A172 (cell line): ENCODE data around the gene SPANXB1. TPM values are rescaled to one million over a fixed set of nuclear protein-coding genes. Genes with fewer than 3 reads are reported as not detected.
"Not testable (repeated sequence)": the region's sequence is repeated elsewhere in the genome, so short reads cannot be mapped to it uniquely, and the experiment has no call there.

Source experiments
- DNase-seq: peaks from one replicate; pipeline ENCODE4 v3.0.0-alpha.2; 2015; ENCODE audit warnings: low spot score
- total RNA-seq: library from RNA; depleted of rRNA; stranded (reverse); fragments of >200 nt; shearing (Covaris generic); gene quantifications from 2 replicates; pipeline ENCODE4 v1.2.3, GENCODE V29; 2014; rRNA removed

SPANXB1 gene, protein sequence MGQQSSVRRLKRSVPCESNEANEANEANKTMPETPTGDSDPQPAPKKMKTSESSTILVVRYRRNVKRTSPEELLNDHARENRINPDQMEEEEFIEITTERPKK
- 5.3 and 5.5 TPM in 2 replicates for total RNA-seq

DNA sequence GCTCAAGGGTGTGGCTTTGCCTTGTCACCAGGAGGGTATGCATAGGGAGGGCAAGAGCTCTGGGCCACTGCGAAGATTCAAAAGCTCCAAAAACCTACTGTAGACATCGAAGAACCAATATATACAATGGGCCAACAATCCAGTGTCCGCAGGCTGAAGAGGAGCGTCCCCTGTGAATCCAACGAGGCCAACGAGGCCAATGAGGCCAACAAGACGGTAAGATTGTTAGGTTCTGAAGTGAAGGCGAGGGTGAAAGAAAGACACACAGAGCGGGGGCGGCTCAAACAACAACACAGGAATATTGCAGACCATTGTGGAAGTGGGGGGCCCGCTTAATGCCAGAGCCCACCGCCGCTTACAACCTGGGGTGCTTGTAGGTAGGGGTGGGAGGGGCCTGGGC, at the start of gene SPANXB1:
SPANXB1 (plus strand) TSS at position 27 of the 400 bp plus-strand sequence; CDS start at position 127, 100 bp downstream.
- DNase-seq: peak; percentile 9

DNA sequence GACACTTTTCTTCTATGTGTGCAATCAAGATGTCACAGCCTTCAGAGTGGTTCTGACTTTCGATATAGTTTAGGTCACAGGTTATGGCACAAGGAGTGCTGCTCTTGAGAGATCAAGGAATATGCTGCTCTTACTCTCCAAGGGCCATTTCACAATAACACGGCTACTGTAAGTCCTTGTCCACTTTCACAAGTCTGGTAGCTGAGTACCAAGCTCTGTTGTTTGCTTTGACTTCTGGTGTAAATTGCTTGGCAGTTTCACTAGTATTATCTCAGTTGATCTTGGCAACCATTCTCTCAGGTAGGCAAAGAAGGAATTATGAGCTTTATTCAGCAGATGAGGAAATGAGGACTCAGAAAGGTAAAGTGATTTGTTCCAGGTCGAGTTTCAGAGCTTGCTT, 35.4 kb upstream of the SPANXB1 start:
- no peak for DNase-seq

DNA sequence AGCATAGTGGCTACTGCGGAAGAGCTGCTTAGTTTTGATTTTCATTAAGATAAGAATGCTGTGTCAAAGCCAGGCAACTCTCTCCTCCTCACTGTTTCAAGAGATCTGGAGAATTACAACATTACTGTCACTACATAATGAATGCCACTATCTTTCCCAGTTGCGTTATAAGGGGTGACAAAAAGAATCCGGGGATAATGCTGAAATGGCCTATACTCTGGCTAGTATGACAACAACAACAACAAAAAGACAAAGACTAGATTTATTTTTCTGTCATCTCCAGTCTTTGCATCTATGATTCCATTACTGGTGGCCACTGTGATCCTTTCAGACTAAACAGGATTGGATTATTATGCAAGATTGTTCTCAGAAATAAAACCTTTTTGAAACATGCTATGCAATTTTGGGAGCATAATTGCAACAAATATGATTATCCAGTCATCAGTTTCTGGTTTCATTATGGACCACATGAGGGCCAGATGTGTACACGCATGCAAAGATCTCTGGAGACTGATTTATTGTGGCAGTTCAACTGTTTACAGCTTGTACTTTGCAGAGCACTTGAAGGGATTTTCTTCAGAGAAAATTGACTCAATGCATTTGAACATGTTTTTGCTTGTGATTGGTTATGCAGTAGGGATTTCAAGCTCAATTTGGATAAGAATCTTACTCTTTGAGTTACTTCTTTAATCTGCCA, 31.1 kb upstream of the SPANXB1 start:
- no peak for DNase-seq

DNA sequence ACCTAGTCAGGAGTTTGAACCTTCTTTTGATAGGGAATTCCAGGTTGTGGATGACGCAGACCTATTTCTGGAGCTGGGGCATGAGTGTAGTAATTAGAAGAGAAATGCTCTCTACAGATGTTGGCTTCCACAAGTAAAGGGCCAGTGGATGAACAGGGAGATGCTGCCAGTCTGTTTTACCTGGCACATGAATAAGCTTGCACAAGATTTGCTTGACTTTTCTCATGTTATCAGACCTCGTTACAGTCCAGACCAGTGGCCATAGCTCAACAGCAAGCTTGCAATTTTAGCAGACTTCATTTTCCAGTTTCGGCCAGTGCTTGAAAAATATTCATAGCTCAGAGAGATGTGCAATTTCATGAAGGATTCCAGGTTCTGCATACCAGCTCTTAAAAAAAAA, 26.9 kb upstream of the SPANXB1 start:
- no peak for DNase-seq

DNA sequence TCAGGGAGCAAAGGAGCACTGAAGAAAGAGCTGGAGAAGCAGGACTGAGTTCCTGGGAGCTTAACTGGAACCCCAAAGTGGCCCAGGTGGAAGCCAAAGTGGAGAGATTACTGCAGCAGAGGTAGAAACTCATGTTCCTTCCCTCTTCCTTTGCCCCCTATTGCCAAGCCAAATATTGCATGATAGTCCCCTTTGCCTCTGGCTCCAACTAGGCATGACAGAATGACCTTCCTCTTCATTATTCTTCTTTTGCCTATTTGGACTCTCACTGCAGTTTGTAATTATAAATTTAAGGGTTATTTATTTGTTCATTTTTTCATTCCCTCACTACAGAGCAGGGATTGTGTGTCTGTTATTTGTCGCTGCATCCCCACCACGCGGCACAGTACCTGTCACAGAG, 22.1 kb upstream of the SPANXB1 start:
- no peak for DNase-seq

DNA sequence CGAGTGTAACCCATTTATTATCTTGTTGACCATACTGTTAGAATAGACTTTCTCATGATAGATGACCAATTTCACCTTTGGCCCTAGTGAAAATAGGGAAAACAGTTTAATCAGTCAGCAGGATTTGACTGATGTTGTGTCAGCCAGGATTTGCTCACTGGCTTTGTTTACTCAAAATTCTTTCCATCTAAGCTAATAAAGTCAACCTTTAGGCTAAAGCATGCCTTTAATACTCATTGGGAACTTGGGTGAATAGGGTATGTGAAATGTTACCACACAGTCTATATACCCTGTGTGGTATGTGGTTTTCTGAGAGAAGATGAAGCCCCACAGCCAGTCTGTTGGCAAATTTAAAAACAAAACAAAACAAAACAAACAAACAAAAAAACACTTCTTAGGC, 18.7 kb upstream of the SPANXB1 start:
- DNase-seq: no peak

DNA sequence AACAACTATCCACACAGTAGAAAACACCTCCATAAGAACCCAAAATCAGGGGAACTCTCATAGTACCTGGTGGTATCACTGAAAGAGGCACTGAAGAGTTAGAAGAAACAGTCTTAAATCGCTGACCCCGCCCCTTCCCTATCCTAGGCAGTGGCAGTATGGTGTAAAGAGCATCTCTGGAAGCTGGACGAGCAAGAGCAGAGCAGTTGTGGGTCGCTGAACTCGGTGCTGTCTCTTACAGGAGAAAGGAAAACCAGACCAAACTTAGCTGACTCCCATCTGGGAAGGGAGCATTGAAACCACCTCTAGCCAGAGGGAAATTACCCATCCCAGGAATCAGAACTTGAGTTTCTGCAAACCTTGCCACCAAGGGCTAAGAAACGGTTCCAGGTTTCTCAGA, 2.8 kb downstream of the SPANXB1 start:
- not testable (repeated sequence) for DNase-seq

DNA sequence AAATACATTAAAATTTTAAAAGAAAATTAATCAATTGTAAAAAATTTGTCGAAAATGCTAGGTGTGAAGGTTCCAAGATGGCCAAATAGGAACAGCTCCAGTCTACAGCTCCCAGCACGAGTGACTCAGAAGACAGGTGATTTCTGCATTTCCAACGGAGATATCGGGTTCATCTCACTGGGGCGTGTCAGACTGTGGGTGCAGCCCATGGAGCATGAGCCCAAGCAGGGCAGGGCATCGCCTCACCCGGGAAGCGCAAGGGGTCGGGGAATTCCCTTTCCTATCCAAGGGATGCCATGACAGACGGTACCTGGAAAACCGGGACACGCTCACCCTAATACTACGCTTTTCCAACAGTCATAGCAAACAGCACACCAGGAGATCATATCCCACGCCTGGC, 41.9 kb downstream of the SPANXB1 start:
- not testable (repeated sequence) for DNase-seq

DNA sequence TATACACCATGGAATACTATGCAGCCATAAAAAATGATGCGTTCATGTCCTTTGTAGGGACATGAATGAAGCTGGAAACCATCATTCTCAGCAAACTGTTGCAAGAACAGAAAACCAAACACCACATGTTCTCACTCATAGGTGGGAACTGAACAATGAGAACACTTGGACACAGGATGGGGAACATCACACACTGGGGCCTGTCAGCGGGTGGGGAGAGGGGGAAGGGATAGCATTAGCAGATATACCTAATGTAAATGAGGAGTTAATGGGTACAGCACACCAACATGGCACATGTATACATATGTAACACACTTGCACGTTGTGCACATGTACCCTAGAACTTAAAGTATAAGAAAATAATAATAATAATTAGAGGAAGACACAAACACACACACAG, 47.5 kb downstream of the SPANXB1 start:
- DNase-seq: not testable (repeated sequence)

DNA sequence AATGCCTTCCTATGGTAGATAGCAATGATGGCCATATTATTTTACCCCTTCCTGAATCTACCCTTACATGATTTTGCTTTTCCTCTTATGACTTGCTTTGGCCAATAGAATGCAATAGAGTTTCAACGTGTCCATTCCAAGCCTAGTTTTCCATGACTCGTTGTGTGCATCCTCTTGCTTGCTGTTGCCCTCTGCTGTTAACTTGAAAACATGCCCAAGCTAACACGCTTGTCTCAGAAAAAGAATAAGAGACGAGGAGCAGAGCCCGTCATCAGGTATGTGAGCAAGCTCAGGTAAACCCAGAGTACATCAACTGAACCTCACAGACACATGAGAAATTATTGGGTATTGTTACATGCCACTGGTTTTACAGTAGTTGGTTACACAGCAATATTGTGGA, 49.7 kb downstream of the SPANXB1 start:
- peak; percentile 0 for DNase-seq

Other genes starting within 250 kb of the SPANXB1 start
- 3.1 and 6.2 TPM in 2 replicates for gene LDOC1, start 174.5 kb downstream of the SPANXB1 start, total RNA-seq
- not detected in 2 replicates for gene SPANXC, start 239.9 kb downstream of the SPANXB1 start, total RNA-seq